ENCODE results near the gene S100A7A.

S100A7A gene

GRCh38 chr1:153395776-153396175 is 20.5 kb upstream of the S100A7A start:
- H3K27ac ChIP-seq (ENCODE audit: low read length): no peak overlapping the region
- H3K4me1 ChIP-seq (ENCODE audit: control insufficient read depth in 1 of 2, insufficient read depth in 2 of 2, low read length in 2 of 2): no peaks in the 10 kb centered on the region
- H3K27me3 ChIP-seq (ENCODE audit: low read depth, low read length): no peaks in the 10 kb centered on the region
- no peak overlapping the region for H3K4me3 ChIP-seq (ENCODE audit: low read depth in 1 of 2, low read length in 2 of 2)
- H3K9me3 ChIP-seq (ENCODE audit: control insufficient read depth in 1 of 2, low read length in 2 of 2): no peaks in the 10 kb centered on the region
- H3K36me3 ChIP-seq (ENCODE audit: control insufficient read depth in 1 of 2, insufficient read depth in 2 of 2, low read length in 2 of 2): no peaks in the 10 kb centered on the region

GRCh38 chr1:153396461-153396860 is 19.9 kb upstream of the S100A7A start:
- H3K36me3 ChIP-seq (ENCODE audit: control insufficient read depth in 1 of 2, insufficient read depth in 2 of 2, low read length in 2 of 2): no peaks in the 10 kb centered on the region
- H3K4me1 ChIP-seq (ENCODE audit: control insufficient read depth in 1 of 2, insufficient read depth in 2 of 2, low read length in 2 of 2): no peaks in the 10 kb centered on the region
- no peak overlapping the region for H3K4me3 ChIP-seq (ENCODE audit: low read depth in 1 of 2, low read length in 2 of 2)
- H3K27ac ChIP-seq (ENCODE audit: low read length): no peak overlapping the region
- no peaks in the 10 kb centered on the region for H3K9me3 ChIP-seq (ENCODE audit: control insufficient read depth in 1 of 2, low read length in 2 of 2)
- H3K27me3 ChIP-seq (ENCODE audit: low read depth, low read length): no peaks in the 10 kb centered on the region

GRCh38 chr1:153397051-153397923 is 19.0 kb upstream of the S100A7A start:
- Histone ChIP-seq H3K4me3 (ENCODE audit: low read depth in 1 of 2, low read length in 2 of 2) (no peak overlapping the region), H3K9me3 (ENCODE audit: control insufficient read depth in 1 of 2, low read length in 2 of 2) (no peaks in the 10 kb centered on the region), H3K36me3 (ENCODE audit: control insufficient read depth in 1 of 2, insufficient read depth in 2 of 2, low read length in 2 of 2) (no peaks in the 10 kb centered on the region), H3K27ac (ENCODE audit: low read length) (no peak overlapping the region), H3K4me1 (ENCODE audit: control insufficient read depth in 1 of 2, insufficient read depth in 2 of 2, low read length in 2 of 2) (no peaks in the 10 kb centered on the region), H3K27me3 (ENCODE audit: low read depth, low read length) (no peaks in the 10 kb centered on the region)

- Histone ChIP-seq H3K4me1 (ENCODE audit: control insufficient read depth in 1 of 2, insufficient read depth in 2 of 2, low read length in 2 of 2) (no peaks in the 10 kb centered on the region), H3K36me3 (ENCODE audit: control insufficient read depth in 1 of 2, insufficient read depth in 2 of 2, low read length in 2 of 2) (no peaks in the 10 kb centered on the region), H3K27me3 (ENCODE audit: low read depth, low read length) (no peaks in the 10 kb centered on the region), H3K4me3 (ENCODE audit: low read depth in 1 of 2, low read length in 2 of 2) (no peak overlapping the region), H3K27ac (ENCODE audit: low read length) (no peak overlapping the region), H3K9me3 (ENCODE audit: control insufficient read depth in 1 of 2, low read length in 2 of 2) (no peaks in the 10 kb centered on the region)
Measured at GRCh38 chr1:153397924-153398651, 18.2 kb upstream of the S100A7A start.

DNA sequence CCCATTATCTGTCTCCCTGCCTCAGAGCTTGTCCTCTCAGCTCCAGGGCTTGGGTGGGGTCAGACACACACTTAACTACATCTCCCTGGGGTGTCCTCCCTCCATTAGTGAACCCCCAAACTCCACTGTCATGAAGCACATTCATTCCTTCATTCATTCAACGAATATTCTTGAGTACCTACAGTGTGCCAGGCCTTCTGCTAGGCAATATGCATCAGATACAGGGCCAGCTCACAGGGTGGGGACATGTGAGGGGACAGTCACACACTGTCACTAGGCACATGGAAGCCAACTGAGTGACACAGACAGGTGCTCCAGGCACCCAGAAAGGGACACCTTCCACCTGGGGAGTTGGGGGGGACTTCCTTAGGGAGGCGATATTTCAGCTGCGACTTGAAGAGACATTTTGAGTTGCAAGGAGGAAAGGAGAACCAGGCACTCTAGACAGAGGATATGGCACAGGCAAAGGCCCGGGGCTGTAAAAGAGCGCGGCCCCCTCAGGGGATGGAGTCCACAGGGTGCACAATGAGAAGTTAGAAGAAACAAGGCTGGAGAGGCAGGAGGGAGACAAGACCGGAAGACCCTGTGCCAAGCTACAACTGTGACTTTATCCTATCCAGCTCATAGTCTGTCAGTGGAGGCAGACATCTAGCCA is 16.8 kb upstream of the S100A7A start:
- no peak overlapping the region for H3K27ac ChIP-seq (ENCODE audit: low read length)
- no peaks in the 10 kb centered on the region for H3K36me3 ChIP-seq (ENCODE audit: control insufficient read depth in 1 of 2, insufficient read depth in 2 of 2, low read length in 2 of 2)
- H3K9me3 ChIP-seq (ENCODE audit: control insufficient read depth in 1 of 2, low read length in 2 of 2): no peaks in the 10 kb centered on the region
- no peak overlapping the region for H3K4me3 ChIP-seq (ENCODE audit: low read depth in 1 of 2, low read length in 2 of 2)
- no peaks in the 10 kb centered on the region for H3K4me1 ChIP-seq (ENCODE audit: control insufficient read depth in 1 of 2, insufficient read depth in 2 of 2, low read length in 2 of 2)
- no peaks in the 10 kb centered on the region for H3K27me3 ChIP-seq (ENCODE audit: low read depth, low read length)

DNA sequence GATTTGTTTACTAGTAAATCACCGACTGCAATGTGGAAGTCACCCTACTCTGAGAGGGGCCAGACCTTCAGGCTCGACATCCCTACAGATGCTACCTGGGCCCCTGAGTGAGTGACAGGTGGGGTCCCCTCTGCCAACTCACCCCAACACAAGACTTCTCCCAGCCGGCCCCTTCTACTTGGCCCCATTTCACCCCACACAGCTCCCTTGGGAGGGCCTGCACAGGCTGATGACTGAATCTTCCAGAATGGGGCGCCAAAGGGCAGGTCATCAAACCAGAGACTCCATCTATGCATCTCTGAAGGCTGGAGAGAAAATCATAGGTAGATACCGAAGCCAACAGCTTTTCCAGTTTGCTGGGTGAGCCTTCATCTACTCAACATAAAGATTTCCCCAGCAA is 16.1 kb upstream of the S100A7A start:
- no peak overlapping the region for H3K27ac ChIP-seq (ENCODE audit: low read length)
- no peaks in the 10 kb centered on the region for H3K4me1 ChIP-seq (ENCODE audit: control insufficient read depth in 1 of 2, insufficient read depth in 2 of 2, low read length in 2 of 2)
- H3K4me3 ChIP-seq (ENCODE audit: low read depth in 1 of 2, low read length in 2 of 2): no peak overlapping the region
- no peaks in the 10 kb centered on the region for H3K9me3 ChIP-seq (ENCODE audit: control insufficient read depth in 1 of 2, low read length in 2 of 2)
- H3K27me3 ChIP-seq (ENCODE audit: low read depth, low read length): no peaks in the 10 kb centered on the region
- H3K36me3 ChIP-seq (ENCODE audit: control insufficient read depth in 1 of 2, insufficient read depth in 2 of 2, low read length in 2 of 2): no peaks in the 10 kb centered on the region

- Histone ChIP-seq H3K36me3 (ENCODE audit: control insufficient read depth in 1 of 2, insufficient read depth in 2 of 2, low read length in 2 of 2) (no peaks in the 10 kb centered on the region), H3K27ac (ENCODE audit: low read length) (no peak overlapping the region), H3K4me1 (ENCODE audit: control insufficient read depth in 1 of 2, insufficient read depth in 2 of 2, low read length in 2 of 2) (no peaks in the 10 kb centered on the region), H3K4me3 (ENCODE audit: low read depth in 1 of 2, low read length in 2 of 2) (no peak overlapping the region), H3K27me3 (ENCODE audit: low read depth, low read length) (no peaks in the 10 kb centered on the region), H3K9me3 (ENCODE audit: control insufficient read depth in 1 of 2, low read length in 2 of 2) (no peaks in the 10 kb centered on the region)
Measured at GRCh38 chr1:153401461-153401860, 14.9 kb upstream of the S100A7A start.

DNA sequence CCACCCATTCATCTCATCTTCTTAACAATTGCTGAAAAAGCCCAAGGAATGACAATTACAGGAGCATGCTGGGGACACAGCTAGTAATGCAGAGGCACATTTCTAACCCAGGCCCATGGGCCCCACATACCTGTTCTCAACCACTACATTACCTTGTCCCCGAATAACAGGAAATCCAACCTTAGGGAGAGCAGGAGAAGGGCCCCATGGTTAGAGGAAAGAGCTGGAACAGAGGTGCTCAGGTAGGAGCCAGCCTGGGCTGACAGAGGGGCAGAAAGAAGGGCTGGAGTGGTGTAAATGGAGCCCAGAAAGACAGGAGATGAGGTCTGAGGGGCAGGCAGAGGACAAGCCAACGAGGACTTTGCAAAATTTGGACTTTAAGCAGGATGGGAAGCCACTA is 14.1 kb upstream of the S100A7A start:
- Histone ChIP-seq H3K9me3 (ENCODE audit: control insufficient read depth in 1 of 2, low read length in 2 of 2) (no peaks in the 10 kb centered on the region), H3K27ac (ENCODE audit: low read length) (no peak overlapping the region), H3K27me3 (ENCODE audit: low read depth, low read length) (no peaks in the 10 kb centered on the region), H3K36me3 (ENCODE audit: control insufficient read depth in 1 of 2, insufficient read depth in 2 of 2, low read length in 2 of 2) (no peaks in the 10 kb centered on the region), H3K4me3 (ENCODE audit: low read depth in 1 of 2, low read length in 2 of 2) (no peak overlapping the region), H3K4me1 (ENCODE audit: control insufficient read depth in 1 of 2, insufficient read depth in 2 of 2, low read length in 2 of 2) (no peaks in the 10 kb centered on the region)

DNA sequence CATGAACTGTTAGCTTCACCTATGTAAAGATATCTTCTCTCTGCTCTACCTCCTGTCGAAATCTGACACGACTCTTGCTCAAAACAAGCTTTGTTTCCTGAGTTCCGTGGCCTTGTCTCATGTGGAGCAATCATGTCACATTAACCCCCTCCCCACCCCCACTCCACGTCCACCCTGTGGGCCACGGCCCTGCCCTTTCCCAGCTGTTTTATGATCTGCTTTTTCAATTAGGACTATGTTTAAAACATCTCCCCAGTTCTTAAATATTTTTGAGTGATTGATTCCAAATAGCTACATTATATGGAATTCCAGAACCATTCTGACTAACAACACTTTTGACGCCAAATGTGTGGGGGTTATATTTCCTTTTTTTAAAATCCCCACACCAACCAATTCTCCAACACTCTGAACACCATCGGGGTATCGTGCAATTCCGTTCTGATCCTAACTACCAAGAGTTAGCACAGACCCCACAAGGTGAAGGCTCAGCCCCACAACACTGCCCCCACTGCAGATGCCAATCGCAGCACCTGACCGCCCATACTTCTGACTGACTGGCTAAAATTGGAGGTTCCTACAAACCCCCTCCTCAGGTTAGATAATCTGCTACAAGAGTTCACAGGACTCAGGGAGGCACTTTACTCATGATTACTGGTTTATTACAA is 12.8 kb upstream of the S100A7A start:
- H3K9me3 ChIP-seq (ENCODE audit: control insufficient read depth in 1 of 2, low read length in 2 of 2): no peaks in the 10 kb centered on the region
- no peaks in the 10 kb centered on the region for H3K36me3 ChIP-seq (ENCODE audit: control insufficient read depth in 1 of 2, insufficient read depth in 2 of 2, low read length in 2 of 2)
- no peaks in the 10 kb centered on the region for H3K27me3 ChIP-seq (ENCODE audit: low read depth, low read length)
- H3K4me1 ChIP-seq (ENCODE audit: control insufficient read depth in 1 of 2, insufficient read depth in 2 of 2, low read length in 2 of 2): no peaks in the 10 kb centered on the region
- no peak overlapping the region for H3K4me3 ChIP-seq (ENCODE audit: low read depth in 1 of 2, low read length in 2 of 2)
- no peak overlapping the region for H3K27ac ChIP-seq (ENCODE audit: low read length)

DNA sequence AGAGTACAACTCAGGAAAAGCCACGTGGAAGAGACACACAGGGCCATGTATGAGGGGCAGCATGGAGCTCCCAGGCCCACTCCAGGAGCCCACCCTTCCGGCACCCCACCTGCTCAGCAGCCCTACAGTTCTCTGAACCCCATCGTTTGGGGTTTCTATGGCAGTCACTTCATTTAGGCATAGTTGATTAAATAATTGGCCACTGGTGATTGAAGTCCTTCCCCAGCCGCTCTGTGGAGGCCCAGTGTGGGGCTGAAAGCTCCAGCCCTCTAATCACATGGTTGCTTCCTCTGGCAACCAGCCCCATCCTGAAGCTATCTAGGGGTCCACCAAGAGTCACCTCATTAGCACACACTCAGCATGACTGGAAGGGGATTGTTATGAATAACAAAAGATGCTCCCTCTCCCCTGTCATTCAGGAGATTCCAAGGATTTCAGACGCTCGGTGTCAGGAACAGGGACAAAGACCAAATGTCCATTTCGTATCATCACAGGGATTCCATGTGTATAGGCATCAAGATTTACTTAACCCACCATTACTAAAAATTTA is 12.2 kb upstream of the S100A7A start:
- no peaks in the 10 kb centered on the region for H3K9me3 ChIP-seq (ENCODE audit: control insufficient read depth in 1 of 2, low read length in 2 of 2)
- no peak overlapping the region for H3K4me3 ChIP-seq (ENCODE audit: low read depth in 1 of 2, low read length in 2 of 2)
- no peaks in the 10 kb centered on the region for H3K4me1 ChIP-seq (ENCODE audit: control insufficient read depth in 1 of 2, insufficient read depth in 2 of 2, low read length in 2 of 2)
- H3K36me3 ChIP-seq (ENCODE audit: control insufficient read depth in 1 of 2, insufficient read depth in 2 of 2, low read length in 2 of 2): no peaks in the 10 kb centered on the region
- no peaks in the 10 kb centered on the region for H3K27me3 ChIP-seq (ENCODE audit: low read depth, low read length)
- no peak overlapping the region for H3K27ac ChIP-seq (ENCODE audit: low read length)

DNA sequence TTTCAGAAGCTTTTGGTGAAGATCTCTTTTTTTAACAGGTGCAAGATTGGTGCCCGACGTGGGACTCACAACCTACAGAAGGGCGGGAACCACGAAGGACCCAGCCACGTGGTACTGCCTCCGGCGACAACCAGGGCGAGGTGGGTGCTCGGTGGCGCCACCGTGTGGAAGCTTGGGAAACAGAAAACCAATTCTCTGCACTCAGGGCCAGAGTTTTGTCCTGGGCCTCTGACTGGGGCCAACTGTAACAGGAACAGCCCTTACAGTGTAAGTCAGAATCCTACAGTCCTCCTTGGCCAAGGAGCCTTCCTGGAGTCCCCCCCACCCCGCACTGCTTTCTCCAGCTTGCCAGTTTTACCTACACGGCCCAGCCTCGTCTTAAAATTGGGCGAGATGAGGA is 11.6 kb upstream of the S100A7A start:
- Histone ChIP-seq H3K27me3 (ENCODE audit: low read depth, low read length) (no peaks in the 10 kb centered on the region), H3K36me3 (ENCODE audit: control insufficient read depth in 1 of 2, insufficient read depth in 2 of 2, low read length in 2 of 2) (no peaks in the 10 kb centered on the region), H3K9me3 (ENCODE audit: control insufficient read depth in 1 of 2, low read length in 2 of 2) (no peaks in the 10 kb centered on the region), H3K4me1 (ENCODE audit: control insufficient read depth in 1 of 2, insufficient read depth in 2 of 2, low read length in 2 of 2) (no peaks in the 10 kb centered on the region), H3K4me3 (ENCODE audit: low read depth in 1 of 2, low read length in 2 of 2) (no peak overlapping the region), H3K27ac (ENCODE audit: low read length) (no peak overlapping the region)
